ENCODE measurements around the gene HBG2.
"Not testable (repeated sequence)": the region's sequence is repeated elsewhere in the genome, so short reads cannot be mapped to it uniquely, and the experiment has no call there.

Gene HBG2

GRCh38 chr11:5254646-5255413, at the start of gene HBG2:
Gene HBG2 (minus strand): TSS chr11:5254781. CDS start chr11:5254728, 53 bp downstream.
- not testable (repeated sequence) for DNase-seq

DNA sequence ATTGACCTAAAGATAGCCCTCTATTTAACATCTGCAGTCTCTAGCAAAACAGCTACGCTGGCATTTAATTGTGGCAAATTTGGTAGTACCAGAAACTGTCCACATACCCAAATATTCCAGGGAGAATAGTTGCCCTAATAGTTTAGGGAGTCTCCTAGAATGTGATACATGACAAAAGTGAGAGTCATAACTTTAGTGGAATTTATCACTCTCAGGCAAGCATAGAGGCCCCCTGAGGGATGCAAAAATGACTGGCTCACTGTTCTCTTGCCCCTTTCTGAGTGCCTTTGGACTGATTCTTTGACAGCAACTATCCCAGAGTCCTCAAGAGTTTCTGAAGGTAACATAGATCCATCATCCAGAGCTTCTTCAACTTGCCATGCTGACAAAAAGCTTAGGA, 49.5 kb upstream of the HBG2 start:
- no peak for DNase-seq

DNA sequence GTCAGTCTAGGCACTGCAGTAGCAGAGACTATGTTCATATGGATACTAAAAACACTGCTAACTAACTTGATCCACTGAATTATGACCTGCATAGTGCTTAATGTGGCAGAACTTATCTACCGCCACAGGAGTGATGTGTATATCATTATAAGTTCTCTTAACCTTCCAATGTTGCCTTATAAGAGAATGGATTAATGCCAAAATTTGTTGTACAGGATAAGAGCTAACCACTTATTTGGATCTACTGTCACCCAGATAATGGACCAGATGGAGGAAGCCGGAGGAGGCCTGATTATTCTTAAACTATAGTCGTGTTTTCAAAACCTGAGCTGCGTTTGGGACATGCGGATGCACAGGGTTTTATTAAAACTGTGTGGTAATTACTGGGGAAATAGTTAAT, 49.0 kb upstream of the HBG2 start:
- no peak for DNase-seq

DNA sequence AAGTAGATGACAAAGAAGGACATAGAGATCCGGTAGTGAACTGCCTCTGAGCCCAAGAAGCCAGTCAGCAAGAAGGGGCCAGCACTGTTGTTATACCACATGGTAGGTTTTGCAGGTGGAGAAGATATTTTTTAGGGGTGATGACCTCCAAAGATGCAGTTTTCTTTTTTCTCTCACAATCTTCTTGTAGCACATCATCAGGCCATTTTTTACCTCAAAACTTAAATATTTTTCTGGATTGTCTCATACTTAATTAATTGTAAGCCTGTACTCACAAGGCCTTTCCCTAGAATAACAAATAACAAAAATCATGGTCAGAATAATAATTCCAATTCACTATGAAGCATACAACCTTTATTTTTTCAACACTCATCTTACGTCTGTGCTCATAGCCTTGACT, 47.3 kb upstream of the HBG2 start, which contains the start of gene OR51B4:
Gene OR51B4, minus strand, starts transcription at position 101 of the 400 bp plus-strand sequence. Its CDS starts 0 bp downstream, at position 101.
- no peak for DNase-seq

GRCh38 chr11:5300251-5300650, 45.7 kb upstream of the HBG2 start:
- no peak for DNase-seq

DNA sequence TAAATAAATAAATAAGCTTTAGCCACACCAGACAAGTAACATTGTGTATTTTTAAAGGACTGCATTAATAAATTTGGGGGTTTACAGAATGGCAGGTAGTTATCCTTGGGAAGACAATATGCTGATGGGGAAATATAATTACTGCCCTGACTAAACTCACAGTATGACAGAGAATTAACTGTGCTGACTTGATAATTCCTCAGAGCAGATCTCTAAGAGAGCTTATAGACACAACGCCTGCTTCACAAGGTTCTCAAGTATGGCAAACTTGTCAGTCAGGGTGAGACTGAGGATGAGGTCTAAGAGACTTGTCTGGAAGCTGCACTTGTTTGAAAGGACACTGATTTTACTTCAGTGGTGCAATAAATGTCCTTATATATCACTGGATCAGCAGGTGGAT, 43.9 kb upstream of the HBG2 start:
- DNase-seq: no peak

GRCh38 chr11:5297721-5298323, 43.2 kb upstream of the HBG2 start:
- no peak for DNase-seq

DNA sequence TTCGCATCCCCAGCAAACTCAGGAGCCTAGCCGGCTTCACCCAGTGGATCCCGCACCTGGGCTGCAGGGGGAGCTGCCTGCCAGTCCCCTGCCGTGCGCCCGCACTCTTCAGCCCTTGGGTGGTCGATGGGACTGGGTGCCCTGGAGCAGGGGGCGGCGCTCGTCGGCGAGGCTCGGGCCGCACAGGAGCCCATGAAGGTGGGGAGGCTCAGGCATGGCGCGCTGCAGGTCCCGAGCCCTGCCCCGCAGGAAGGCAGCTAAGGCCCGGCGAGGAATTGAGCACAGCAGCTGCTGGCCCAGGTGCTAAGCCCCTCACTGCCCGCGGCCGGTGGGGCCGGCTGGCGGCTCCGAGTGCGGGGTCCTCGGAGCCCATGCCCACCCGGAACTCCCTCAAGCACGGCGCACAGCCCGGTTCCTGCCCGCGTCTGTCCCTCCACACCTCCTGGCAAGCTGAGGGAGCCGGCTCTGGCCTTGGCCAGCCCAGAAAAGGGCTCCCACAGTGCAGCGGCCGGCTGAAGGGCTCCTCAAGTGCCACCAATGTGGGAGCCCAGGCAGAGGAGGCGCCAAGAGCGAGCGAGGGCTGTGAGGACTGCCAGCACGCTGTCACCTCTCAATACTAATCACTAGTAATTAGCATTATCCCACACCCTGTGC, 39.9 kb upstream of the HBG2 start:
- not testable (repeated sequence) for DNase-seq

- no peak for DNase-seq
These were observed 38.4 kb upstream of the HBG2 start for GRCh38 chr11:5293028-5293427.

DNA sequence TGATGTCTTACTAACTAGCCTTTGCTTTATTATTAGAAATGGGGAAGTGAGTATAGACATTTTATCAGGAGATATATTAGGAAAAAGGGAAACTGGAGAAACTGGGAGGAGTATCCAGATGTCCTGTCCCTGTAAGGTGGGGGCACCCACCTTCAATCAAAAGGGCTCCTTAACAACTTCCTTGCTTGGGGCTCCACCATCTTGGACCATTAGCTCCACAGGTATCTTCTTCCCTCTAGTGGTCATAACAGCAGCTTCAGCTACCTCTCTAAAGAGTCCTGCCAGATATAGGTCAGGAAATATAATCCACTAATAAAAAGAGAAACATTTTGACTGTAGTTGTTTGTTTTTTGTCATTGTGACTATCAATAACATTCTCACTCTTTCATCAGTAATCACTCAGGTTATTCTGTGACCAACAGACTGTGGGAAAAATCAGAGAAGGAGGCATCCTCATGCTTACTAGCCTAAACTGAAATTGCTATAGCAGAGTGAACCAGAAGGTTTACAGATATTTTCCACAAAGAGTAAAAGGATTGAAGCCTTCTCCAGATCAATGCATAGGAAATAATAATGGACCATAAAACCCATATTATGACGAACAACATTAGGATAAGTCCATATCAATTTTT, 36.7 kb upstream of the HBG2 start:
- DNase-seq: no peak

- no peak for DNase-seq
These were observed 35.5 kb upstream of the HBG2 start for GRCh38 chr11:5290106-5290505.

DNA sequence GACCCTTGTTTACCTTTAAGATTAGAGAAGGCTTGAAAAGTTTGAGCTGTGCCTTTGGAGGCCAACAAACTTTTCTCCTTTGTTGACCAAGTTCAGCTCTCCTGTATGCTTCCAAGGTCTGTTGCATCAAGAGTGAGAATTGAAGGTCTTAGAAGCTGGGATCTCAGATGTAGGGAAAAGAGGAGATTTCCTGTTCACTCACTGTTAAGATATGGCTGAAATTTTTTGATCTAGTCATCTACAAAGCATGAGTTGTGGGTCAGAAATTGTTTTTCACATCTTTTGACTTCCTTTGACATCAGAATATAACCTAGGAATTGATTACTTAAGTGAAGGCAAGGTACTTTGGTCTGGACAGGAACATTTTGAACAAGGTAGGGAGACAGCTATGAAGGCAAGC, 35.1 kb upstream of the HBG2 start:
- no peak for DNase-seq

- DNase-seq: no peak
These were observed 34.4 kb upstream of the HBG2 start for GRCh38 chr11:5288906-5289550.

GRCh38 chr11:5288108-5288905, 33.7 kb upstream of the HBG2 start:
- no peak for DNase-seq

DNA sequence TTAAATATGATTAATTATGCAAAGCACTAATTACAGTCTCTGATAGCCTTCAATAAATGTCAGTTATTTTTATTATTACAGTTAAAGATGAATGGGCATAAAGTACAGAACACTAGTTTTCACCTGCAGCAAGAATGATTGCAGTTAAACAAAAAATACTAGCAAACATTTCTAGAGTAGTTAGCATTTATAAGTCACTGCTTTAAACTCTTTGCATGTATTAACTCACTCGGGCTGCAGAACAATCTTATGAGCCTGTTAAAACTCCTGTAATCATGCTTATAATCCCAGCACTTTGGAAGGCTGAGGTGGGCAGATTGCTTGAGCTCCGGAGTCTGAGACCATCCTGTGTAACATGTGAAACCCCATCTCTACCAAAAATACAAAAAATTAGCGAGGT, 32.3 kb upstream of the HBG2 start:
- no peak for DNase-seq

- no peak for DNase-seq
These were observed 31.8 kb upstream of the HBG2 start for GRCh38 chr11:5286351-5286750.

DNA sequence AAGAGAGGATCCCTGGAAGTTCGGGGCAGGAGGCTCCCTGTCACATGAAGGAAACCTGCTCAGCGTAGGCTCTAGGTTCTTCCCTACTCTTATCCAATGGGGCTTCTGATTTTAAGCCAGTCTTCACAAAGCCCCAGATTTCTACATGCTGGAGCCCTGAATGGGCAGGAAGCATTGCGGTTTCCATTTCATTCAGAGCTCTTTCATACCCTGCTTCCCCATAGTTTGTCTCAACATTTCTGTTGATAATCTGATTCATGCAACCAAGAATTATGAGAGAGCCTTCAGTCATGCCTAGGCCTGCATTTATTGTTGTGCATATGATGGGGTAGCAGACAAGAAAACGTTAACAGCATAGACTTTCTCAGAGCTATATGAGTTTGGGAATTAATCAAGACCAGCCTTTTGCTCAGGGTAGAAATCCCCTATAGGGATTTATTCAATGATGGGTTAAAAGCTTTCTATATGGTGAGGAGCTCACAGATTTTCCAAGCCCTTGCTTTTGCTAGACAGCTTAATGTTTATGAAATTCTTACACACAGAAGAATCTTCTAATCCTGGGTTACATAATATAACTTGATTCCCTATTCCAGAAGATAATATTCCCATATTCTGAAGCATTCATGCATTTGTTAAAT, 31.2 kb upstream of the HBG2 start:
- DNase-seq: no peak

GRCh38 chr11:5284637-5285036, 30.1 kb upstream of the HBG2 start:
- no peak for DNase-seq

DNA sequence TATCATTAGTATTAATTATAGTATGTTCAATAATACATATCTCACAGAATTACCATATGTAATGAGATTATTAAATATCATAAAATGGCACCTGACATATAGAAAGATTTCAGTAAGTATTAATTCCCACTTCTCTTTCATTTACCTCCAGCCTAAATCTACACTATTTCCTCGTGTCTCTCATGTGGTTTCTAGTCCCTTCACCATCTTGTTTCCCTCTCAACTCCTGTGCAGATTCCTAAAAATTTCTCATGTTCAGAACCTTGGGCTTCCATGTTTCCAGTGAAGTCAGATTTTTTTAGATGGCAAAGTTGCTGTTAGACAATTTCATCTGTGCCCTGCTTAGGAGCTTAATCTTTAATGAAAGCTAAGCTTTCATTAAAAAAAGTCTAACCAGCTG, 29.3 kb upstream of the HBG2 start:
- DNase-seq: no peak

- DNase-seq: no peak
These were observed 28.5 kb upstream of the HBG2 start for GRCh38 chr11:5283086-5283485.

DNA sequence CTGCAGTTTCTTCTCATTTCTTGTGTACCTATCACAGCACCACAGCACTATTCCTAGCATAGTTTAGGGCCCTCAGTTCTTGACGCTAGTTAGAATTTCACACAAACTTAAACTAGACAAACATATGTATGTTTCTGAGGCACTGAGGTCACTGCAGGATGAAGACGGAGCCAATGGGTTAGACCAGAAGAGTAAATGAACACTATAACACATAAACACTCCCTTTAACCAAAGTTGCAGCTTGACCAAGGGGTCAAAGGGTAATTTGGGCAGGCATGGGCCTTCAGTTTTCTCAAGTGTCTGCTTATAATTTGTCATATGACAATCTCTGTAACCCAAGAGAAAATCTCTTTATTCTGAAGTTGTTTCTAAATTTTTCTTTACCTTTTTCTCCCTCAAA, 28.0 kb upstream of the HBG2 start:
- no peak for DNase-seq

- no peak for DNase-seq
These were observed 27.0 kb upstream of the HBG2 start for GRCh38 chr11:5281596-5281995.

Data from NCI-H1092 (cell line).